Epithelial cell of proximal tubule (primary cell): Measurements from ENCODE around the gene MRPS6. TPM values are rescaled to one million over a fixed set of nuclear protein-coding genes. Genes with fewer than 3 reads are reported as not detected.

Experiments
- DNase-seq: peaks from one replicate; pipeline ENCODE4 v3.0.0-alpha.2; 2011; ENCODE audit warnings: low read depth
- H3K4me3 ChIP-seq: 2 replicates; pipeline ENCODE4 v1.5.1; 2011; ENCODE audit warnings: low read depth, mild to moderate bottlenecking, low read length
- total RNA-seq: library from RNA; depleted of rRNA; stranded (reverse); fragments of >200 nt; gene quantifications from 2 replicates; pipeline ENCODE4 v1.2.3, GENCODE V29; 2015
- TF ChIP-seq, protein P1 (sequence below): conservative IDR thresholded peaks from 2 replicates; pipeline ENCODE4 v1.5.1; 2012; ENCODE audit warnings: low read depth, mild to moderate bottlenecking, low read length

MRPS6 gene
- total RNA-seq, 1 donor from 2014 or later, result 48.3 TPM

DNA sequence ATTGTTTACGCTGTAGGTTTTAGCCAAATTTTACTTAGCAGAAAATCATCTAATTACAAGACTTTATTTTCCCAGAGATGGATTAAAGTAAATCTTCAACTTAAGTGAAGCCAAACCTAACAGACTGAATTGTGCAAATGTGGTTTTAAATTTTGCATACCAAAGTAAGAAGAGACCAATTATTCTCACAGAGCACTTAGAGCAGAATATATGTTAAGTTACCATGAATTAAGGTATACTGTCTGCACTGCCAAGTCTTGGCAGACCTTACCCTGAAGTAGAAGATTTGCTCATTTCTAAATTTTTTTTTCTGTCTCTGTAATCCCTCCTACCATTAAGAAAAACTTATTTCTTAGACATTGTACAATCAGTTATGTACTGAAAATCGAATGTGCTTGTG is 24.1 kb downstream of the MRPS6 start:
- H3K4me3 ChIP-seq, result no peak overlapping the region
- TF ChIP-seq, protein P1, sequence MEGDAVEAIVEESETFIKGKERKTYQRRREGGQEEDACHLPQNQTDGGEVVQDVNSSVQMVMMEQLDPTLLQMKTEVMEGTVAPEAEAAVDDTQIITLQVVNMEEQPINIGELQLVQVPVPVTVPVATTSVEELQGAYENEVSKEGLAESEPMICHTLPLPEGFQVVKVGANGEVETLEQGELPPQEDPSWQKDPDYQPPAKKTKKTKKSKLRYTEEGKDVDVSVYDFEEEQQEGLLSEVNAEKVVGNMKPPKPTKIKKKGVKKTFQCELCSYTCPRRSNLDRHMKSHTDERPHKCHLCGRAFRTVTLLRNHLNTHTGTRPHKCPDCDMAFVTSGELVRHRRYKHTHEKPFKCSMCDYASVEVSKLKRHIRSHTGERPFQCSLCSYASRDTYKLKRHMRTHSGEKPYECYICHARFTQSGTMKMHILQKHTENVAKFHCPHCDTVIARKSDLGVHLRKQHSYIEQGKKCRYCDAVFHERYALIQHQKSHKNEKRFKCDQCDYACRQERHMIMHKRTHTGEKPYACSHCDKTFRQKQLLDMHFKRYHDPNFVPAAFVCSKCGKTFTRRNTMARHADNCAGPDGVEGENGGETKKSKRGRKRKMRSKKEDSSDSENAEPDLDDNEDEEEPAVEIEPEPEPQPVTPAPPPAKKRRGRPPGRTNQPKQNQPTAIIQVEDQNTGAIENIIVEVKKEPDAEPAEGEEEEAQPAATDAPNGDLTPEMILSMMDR, result no peak
- DNase-seq, result no peak

- no peak overlapping the region for H3K4me3 ChIP-seq
- DNase-seq, result no peak
- TF ChIP-seq, protein P1, result no peak
These were observed 27.0 kb downstream of the MRPS6 start for GRCh38 chr21:34100337-34100736.

DNA sequence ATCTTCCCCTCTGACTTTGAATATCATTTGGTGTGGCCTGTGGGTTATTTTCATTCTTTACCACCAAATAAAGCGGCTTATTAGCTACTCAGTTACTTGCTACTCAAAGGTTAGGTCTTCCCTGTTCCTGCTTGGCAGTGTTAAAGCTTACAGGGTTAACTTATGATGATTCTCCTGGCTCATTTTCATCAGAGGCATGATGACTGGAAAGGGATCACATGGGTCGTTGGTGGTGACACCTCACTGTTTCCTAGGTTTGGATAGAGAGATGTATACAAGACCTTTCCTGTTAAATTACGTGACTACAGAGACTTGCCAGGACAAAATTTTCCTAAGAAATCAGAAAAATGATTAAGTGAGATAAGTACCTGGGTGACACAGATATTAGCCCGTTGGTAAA is 27.4 kb downstream of the MRPS6 start:
- H3K4me3 ChIP-seq, result no peak overlapping the region
- TF ChIP-seq, protein P1, result no peak
- DNase-seq, result no peak

DNA sequence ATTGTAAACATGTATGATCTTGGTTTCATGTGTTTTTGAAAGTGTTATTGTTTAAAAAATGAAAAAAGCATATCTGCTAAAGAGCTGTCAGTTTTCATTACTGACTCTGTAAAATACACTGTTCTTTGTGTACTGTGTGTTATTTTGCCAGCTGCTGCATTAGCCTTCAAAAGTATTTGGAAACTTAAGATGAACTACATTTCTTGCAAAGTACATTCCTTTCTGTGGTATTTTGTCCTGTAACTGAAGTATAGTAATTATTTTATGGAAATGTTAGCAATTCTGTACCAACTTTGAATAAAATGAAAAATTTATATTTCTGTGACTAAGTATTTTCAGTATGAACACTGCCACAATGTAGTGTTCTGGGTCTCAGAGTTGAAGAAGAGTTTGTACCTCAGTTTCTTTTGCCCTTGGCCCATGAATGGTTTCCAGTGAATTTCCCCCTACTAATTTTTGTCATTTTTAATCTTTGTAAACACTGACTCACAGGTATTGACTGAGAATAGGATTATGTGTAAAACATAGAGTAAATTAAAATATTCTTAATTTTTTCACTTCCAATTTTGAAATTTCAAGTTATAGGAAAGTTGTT is 32.7 kb downstream of the MRPS6 start:
- no peak overlapping the region for H3K4me3 ChIP-seq
- DNase-seq, result no peak
- TF ChIP-seq, protein P1, result no peak

DNA sequence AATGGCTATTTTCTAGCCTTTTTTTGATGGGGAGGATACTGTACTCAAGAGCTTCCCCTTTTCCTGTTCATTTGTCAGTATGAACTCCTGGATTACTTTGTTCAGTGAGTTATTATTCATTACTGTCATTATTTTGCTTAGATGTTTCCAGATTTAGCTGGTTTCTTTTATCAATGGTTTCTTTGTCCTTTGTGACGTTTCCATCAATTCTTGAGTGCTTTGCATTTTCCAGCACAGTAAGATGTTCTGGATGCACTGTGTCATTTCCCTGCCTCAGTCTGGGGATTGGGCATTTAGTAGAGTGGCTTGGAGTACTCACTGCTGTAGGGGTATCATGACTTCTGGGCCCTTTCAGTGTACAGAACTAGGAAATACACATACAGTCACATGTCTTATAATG is 34.2 kb downstream of the MRPS6 start:
- H3K4me3 ChIP-seq, result no peak overlapping the region
- TF ChIP-seq, protein P1, result no peak
- DNase-seq, result no peak

DNA sequence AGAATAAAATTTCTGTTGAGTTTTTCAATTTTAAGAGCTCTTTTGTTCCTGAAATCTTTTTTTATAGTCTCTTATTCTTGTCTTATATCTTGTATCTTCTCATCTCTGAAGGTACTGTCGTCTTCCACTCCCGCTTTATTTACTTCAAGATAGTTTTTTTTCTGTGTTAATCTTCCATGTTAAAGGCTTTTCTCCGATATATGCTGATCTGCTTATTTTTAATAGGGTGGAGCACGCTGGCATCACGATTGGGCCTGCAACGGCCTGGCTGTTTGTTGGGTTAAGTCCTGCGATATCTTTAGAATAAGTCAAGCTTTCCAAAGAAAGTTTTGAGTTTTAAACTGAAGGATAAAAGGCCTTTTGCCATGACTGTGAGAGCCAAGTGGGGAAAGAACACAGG is 35.7 kb downstream of the MRPS6 start:
- TF ChIP-seq, protein P1, result no peak
- no peak overlapping the region for H3K4me3 ChIP-seq
- no peak for DNase-seq

DNA sequence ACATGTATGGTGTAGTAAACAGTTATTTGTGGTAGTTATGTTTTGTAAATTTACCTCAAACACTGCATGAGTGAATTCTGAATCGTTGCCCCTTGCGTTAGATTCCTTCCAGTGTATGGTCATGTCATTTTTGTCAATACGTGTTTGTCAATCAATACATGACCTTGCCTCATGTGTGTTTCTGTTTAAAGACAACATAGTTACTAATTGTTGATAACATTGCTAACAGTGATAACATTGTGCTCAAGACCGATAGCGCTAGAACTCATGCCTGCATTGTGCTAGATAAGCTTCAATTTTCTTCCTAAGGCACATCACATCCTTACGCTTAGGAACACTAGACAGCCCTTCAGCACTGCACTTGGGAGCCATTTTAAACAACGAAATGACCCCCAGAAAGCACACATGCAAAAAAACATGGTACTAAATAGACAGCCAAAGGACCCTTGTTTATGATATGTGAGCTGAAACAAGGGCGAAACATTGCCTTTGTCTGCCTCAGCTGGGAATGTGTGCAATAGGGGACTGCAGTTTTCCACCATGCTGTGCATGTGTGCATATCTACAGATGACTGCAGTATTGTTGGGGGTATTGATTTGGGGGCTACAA is 37.3 kb downstream of the MRPS6 start:
- no peak for DNase-seq
- TF ChIP-seq, protein P1, result no peak
- H3K4me3 ChIP-seq, result no peak overlapping the region
